Activated CD4-positive, alpha-beta memory T cell treated with anti-CD3 and anti-CD28 coated beads, Interleukin-2, amount 10 ng/mL, durations not matched to agents 7 days and 5 days (primary cell): ENCODE measurements around the gene BUB1B. TPM values are rescaled to one million over a fixed set of nuclear protein-coding genes. Genes with fewer than 3 reads are reported as not detected.

Experiments used
- CTCF ChIA-PET: fragments of 350-600 bp; sonication (Branson Sonifier 250); formaldehyde crosslinking; loops from one replicate; lab custom pipeline; 2021; ENCODE audit warnings: antibody characterized with exemption, inconsistent platforms; lab: Charles Lee
- POLR2A ChIA-PET: fragments of 350-600 bp; sonication (Branson Sonifier 250); formaldehyde crosslinking; loops from one replicate; lab custom pipeline; 2021; ENCODE audit warnings: antibody characterized with exemption; lab: Charles Lee
- DNase-seq: peaks from one replicate; pipeline ENCODE4 v3.0.0-alpha.2; 2020
- H3K27ac Mint-ChIP-seq: one replicate; pipeline ENCODE4 v1.8.0; 2021; ENCODE audit warnings: mild to moderate bottlenecking, mixed read lengths
- H3K27me3 Mint-ChIP-seq: one replicate; pipeline ENCODE4 v1.8.0; 2021; ENCODE audit warnings: mixed read lengths
- H3K36me3 Mint-ChIP-seq: one replicate; pipeline ENCODE4 v1.8.0; 2021; ENCODE audit warnings: low read depth, mixed read lengths
- H3K4me1 Mint-ChIP-seq: one replicate; pipeline ENCODE4 v1.8.0; 2021; ENCODE audit warnings: mixed read lengths
- H3K4me3 Mint-ChIP-seq: one replicate; pipeline ENCODE4 v1.8.0; 2021; ENCODE audit warnings: mild to moderate bottlenecking, mixed read lengths
- H3K9me3 Mint-ChIP-seq: one replicate; pipeline ENCODE4 v1.8.0; 2021; ENCODE audit warnings: mixed read lengths
- total RNA-seq, 2 experiments: library from RNA; stranded (reverse); gene quantifications; one replicate each; pipeline ENCODE4 v1.2.3, GENCODE V29; 2021

Gene BUB1B
- total RNA-seq, 2 experiments from 2014 or later: 73.2 to 73.8 TPM

- DNase-seq: no peak
- CTCF ChIA-PET: no interaction called here
- Mint-ChIP-seq H3K27me3 (peaks cover 22% of the 10 kb centered on the region), H3K27ac (no peak overlapping the region), H3K36me3 (no peaks in the 10 kb centered on the region), H3K4me1 (peaks cover 4% of the 10 kb centered on the region), H3K4me3 (no peak overlapping the region), H3K9me3 (no peaks in the 10 kb centered on the region)
- POLR2A ChIA-PET: interaction anchor here (1.1 kb wide), 1 partner anchor 11 kb away, joined by 3 read pairs; no protein-coding TSS in a partner anchor
Measured at GRCh38 chr15:40247406-40247971, 86.6 kb downstream of the BUB1B start.

- peaks cover 5% of the 10 kb centered on the region for H3K4me1 Mint-ChIP-seq
- CTCF ChIA-PET: no interaction called here
- H3K4me3 Mint-ChIP-seq: no peak overlapping the region
- no peak for DNase-seq
- H3K27me3 Mint-ChIP-seq: peaks cover 25% of the 10 kb centered on the region
- H3K27ac Mint-ChIP-seq: no peak overlapping the region
- no peaks in the 10 kb centered on the region for H3K9me3 Mint-ChIP-seq
- no peaks in the 10 kb centered on the region for H3K36me3 Mint-ChIP-seq
- POLR2A ChIA-PET: interaction anchor here (1.1 kb wide), 1 partner anchor 10 kb away, joined by 3 read pairs; no protein-coding TSS in a partner anchor
Measured at GRCh38 chr15:40248006-40248783, 87.3 kb downstream of the BUB1B start.

GRCh38 chr15:40249477-40250303 is 88.8 kb downstream of the BUB1B start:
- CTCF ChIA-PET: interaction anchor here (0.5 to 1.6 kb wide), 2 partner anchors 60 to 68 kb away, joined by 3 to 4 read pairs; no protein-coding TSS in a partner anchor
- peaks cover 38% of the 10 kb centered on the region for H3K27me3 Mint-ChIP-seq
- no peak overlapping the region for H3K4me3 Mint-ChIP-seq

GRCh38 chr15:40250304-40250656 is 89.4 kb downstream of the BUB1B start:
- POLR2A ChIA-PET: no interaction called here
- no peak overlapping the region for H3K4me3 Mint-ChIP-seq

More at GRCh38 chr15:40249477-40250303, 88.8 kb downstream of the BUB1B start:
- H3K9me3 Mint-ChIP-seq: no peaks in the 10 kb centered on the region
- H3K36me3 Mint-ChIP-seq: no peaks in the 10 kb centered on the region
- POLR2A ChIA-PET: no interaction called here
- no peak for DNase-seq
- no peak overlapping the region for H3K27ac Mint-ChIP-seq
- peaks cover 8% of the 10 kb centered on the region for H3K4me1 Mint-ChIP-seq

GRCh38 chr15:40250771-40251483 is 90.1 kb downstream of the BUB1B start:
- CTCF ChIA-PET: interaction anchor here (1.5 to 1.6 kb wide), 2 partner anchors 33 to 59 kb away, joined by 3 to 4 read pairs; no protein-coding TSS in a partner anchor
- Mint-ChIP-seq H3K9me3 (no peaks in the 10 kb centered on the region), H3K27me3 (peaks cover 39% of the 10 kb centered on the region), H3K4me1 (peaks cover 8% of the 10 kb centered on the region), H3K27ac (no peak overlapping the region), H3K4me3 (no peak overlapping the region), H3K36me3 (no peaks in the 10 kb centered on the region)
- DNase-seq: no peak
- POLR2A ChIA-PET: no interaction called here

More at GRCh38 chr15:40250304-40250656, 89.4 kb downstream of the BUB1B start:
- no peak for DNase-seq
- peaks cover 39% of the 10 kb centered on the region for H3K27me3 Mint-ChIP-seq
- no peaks in the 10 kb centered on the region for H3K9me3 Mint-ChIP-seq
- CTCF ChIA-PET: interaction anchor here (1.5 to 1.6 kb wide), 2 partner anchors 33 to 59 kb away, joined by 3 to 4 read pairs; no protein-coding TSS in a partner anchor
- H3K27ac Mint-ChIP-seq: no peak overlapping the region
- H3K36me3 Mint-ChIP-seq: no peaks in the 10 kb centered on the region
- H3K4me1 Mint-ChIP-seq: peaks cover 8% of the 10 kb centered on the region

GRCh38 chr15:40251486-40252140 is 90.7 kb downstream of the BUB1B start:
- ChIA-PET CTCF (interaction anchor here (1.5 kb wide), 1 partner anchor 34 kb away, joined by 4 read pairs; no protein-coding TSS in a partner anchor), POLR2A (no interaction called here)
- Mint-ChIP-seq H3K4me1 (peaks cover 10% of the 10 kb centered on the region), H3K36me3 (no peaks in the 10 kb centered on the region), H3K27ac (no peak overlapping the region), H3K27me3 (peaks cover 39% of the 10 kb centered on the region), H3K4me3 (no peak overlapping the region), H3K9me3 (no peaks in the 10 kb centered on the region)
- DNase-seq: no peak

DNA sequence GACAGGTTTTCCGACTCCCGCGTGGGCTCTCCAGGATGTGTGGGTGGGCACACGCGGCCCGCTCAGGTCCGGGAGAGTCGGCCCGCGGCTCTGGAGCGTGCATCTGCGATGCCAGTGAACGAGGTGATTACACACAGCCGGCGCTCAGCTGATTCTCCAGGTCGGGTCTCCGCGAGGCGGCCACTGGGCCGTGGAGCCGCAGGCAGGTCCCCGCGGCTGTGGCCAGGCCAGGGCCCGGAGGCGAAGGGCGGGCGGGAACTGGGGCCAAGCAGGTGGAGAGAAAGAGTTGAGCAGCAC is 91.2 kb downstream of the BUB1B start:
- Mint-ChIP-seq H3K4me1 (peaks cover 10% of the 10 kb centered on the region), H3K27ac (no peak overlapping the region), H3K36me3 (no peaks in the 10 kb centered on the region), H3K9me3 (no peaks in the 10 kb centered on the region), H3K27me3 (peaks cover 39% of the 10 kb centered on the region), H3K4me3 (no peak overlapping the region)
- ChIA-PET CTCF (no interaction called here), POLR2A (interaction anchor here (1.1 kb wide), 1 partner anchor 14 kb away, joined by 4 read pairs; the partner anchor contains the start of gene PAK6)
- DNase-seq: no peak

GRCh38 chr15:40252438-40253166 is 91.7 kb downstream of the BUB1B start:
- Mint-ChIP-seq H3K4me3 (peak overlapping the region; percentile 56), H3K36me3 (no peaks in the 10 kb centered on the region), H3K4me1 (peaks cover 10% of the 10 kb centered on the region), H3K9me3 (no peaks in the 10 kb centered on the region), H3K27ac (no peak overlapping the region), H3K27me3 (peaks cover 39% of the 10 kb centered on the region)
- CTCF ChIA-PET: no interaction called here
- POLR2A ChIA-PET: interaction anchor here (1.1 kb wide), 1 partner anchor 14 kb away, joined by 4 read pairs; the partner anchor contains the start of gene PAK6
- no peak for DNase-seq

DNA sequence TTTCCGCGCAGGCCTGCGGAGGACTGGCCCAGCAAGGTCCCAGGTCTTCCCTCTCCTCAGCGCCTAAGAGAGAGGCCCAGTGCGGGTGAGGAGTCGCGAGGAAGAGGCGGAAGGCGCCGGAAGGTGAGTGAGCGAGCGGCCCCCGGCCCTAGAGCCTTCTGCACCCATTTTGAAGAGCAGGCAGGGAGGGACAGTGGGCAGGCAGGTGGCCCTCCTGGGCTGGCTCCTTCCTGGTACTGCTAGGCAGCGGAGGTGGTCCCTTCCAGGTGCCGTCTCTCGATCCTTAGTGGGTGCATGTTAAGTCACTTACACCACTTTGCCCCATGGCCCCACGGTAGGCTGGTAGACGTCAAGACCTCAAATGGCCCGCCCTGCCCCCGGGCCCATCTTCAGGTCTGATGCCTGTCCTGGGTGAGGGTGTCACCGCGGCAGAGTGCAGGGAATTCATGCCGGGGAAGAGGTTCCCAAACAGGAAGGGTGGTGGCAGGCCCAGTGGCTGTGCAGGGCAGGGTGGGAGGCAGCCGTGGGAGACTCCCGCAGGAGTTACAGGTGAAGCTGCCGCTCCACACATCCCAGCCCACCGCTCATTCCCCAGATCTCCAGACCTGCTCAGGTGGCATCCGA is 92.4 kb downstream of the BUB1B start:
- Mint-ChIP-seq H3K4me1 (peaks cover 10% of the 10 kb centered on the region), H3K36me3 (no peaks in the 10 kb centered on the region), H3K4me3 (peak overlapping the region; percentile 56), H3K27me3 (peaks cover 39% of the 10 kb centered on the region), H3K27ac (no peak overlapping the region), H3K9me3 (no peaks in the 10 kb centered on the region)
- CTCF ChIA-PET: interaction anchor here (1.0 to 1.6 kb wide), 2 partner anchors 21 to 26 kb away, joined by 4 to 5 read pairs; no protein-coding TSS in a partner anchor
- POLR2A ChIA-PET: interaction anchor here (1.1 kb wide), 1 partner anchor 15 kb away, joined by 4 read pairs; the partner anchor contains the start of gene PAK6
- no peak for DNase-seq

DNA sequence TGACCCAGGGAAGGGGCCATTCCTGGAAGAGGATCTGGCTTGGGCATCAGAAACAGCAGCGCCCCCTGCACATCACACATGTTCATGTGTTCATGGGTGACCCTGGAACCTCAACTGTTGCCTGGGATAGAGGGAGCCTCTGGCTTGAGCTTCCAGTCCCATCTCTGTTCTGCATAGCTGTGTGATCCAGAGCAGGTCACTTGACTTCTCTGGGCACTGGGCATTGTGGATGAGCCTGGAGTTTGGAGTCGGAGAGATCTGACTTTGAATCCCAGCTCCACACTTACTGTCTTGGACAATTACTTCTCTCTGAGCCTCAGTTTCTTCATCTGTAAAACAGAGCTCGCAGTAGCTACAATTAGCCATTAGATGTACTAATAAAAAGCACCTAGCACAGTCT is 93.6 kb downstream of the BUB1B start:
- H3K4me3 Mint-ChIP-seq: no peak overlapping the region
- no peaks in the 10 kb centered on the region for H3K9me3 Mint-ChIP-seq
- peaks cover 10% of the 10 kb centered on the region for H3K4me1 Mint-ChIP-seq
- POLR2A ChIA-PET: interaction anchor here (1.1 kb wide), 1 partner anchor 15 kb away, joined by 3 read pairs; the partner anchor contains the start of gene PAK6
- CTCF ChIA-PET: interaction anchor here (0.6 to 2.0 kb wide), 7 partner anchors 10 to 102 kb away, joined by 4 to 7 read pairs (median 4); no protein-coding TSS in a partner anchor
- DNase-seq: no peak
- H3K27ac Mint-ChIP-seq: no peak overlapping the region
- H3K27me3 Mint-ChIP-seq: peaks cover 39% of the 10 kb centered on the region
- no peaks in the 10 kb centered on the region for H3K36me3 Mint-ChIP-seq

DNA sequence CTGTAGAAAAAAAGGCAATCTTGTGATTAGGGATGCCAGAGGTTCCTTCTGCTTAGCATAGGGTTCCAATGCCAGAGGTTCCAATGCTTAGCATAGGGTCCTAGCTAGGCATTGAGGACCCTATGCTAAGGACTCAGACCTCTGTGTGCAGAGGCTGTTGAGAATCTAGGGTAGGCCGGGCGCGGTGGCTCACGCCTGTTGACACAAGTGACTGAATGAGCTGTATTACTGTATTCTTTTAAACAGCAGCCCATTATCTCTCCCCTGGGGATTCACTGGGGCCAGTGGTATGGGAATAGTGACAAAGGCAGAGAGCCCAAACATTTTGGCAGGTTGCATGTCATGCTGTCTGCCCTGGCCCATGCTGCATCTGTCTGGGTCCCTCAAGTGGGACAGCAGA is 94.2 kb downstream of the BUB1B start:
- no peak overlapping the region for H3K4me3 Mint-ChIP-seq
- ChIA-PET CTCF (interaction anchor here (0.6 to 2.0 kb wide), 5 partner anchors 9 to 103 kb away, joined by 4 to 7 read pairs (median 4); no protein-coding TSS in a partner anchor), POLR2A (interaction anchor here (1.1 kb wide), 1 partner anchor 16 kb away, joined by 3 read pairs; the partner anchor contains the start of gene PAK6)
- no peaks in the 10 kb centered on the region for H3K36me3 Mint-ChIP-seq
- peaks cover 10% of the 10 kb centered on the region for H3K4me1 Mint-ChIP-seq
- no peak overlapping the region for H3K27ac Mint-ChIP-seq
- DNase-seq: no peak
- no peaks in the 10 kb centered on the region for H3K9me3 Mint-ChIP-seq
- peaks cover 39% of the 10 kb centered on the region for H3K27me3 Mint-ChIP-seq
